HCT116 (cell line): ENCODE results near the gene GABBR2. TPM values are rescaled to one million over a fixed set of nuclear protein-coding genes. Genes with fewer than 3 reads are reported as not detected.

Experiments used
- ATAC-seq: fragments of 200-7000 bp; cut with Tn5 transposase; 2 replicates; pipeline ENCODE4 v1.9.1; 2020; ENCODE audit warnings: mild to moderate bottlenecking, moderate library complexity
- BruUV-seq: library from RNA; stranded (reverse); fragments of 400-500 nt; replicated peaks from 2 replicates; lab custom pipeline; 2021; lab: Mats Ljungman, UMichigan
- CTCF ChIA-PET: fragments of 300-600 bp; sonication (Branson Sonifier 250); formaldehyde crosslinking; loops from one replicate; lab custom pipeline; 2021; ENCODE audit warnings: antibody characterized with exemption; lab: Charles Lee
- POLR2A ChIA-PET: fragments of 300-600, 350-600 bp; sonication (Branson Sonifier 250); formaldehyde crosslinking; loops from one replicate; lab custom pipeline; 2021; ENCODE audit warnings: antibody characterized with exemption; lab: Charles Lee
- RAD21 ChIA-PET, 2 experiments: fragments of 300-600 bp; sonication (Branson Sonifier 250); formaldehyde crosslinking; loops; one replicate each; lab custom pipeline; 2023; ENCODE audit warnings: low total read pairs in 2 of 2; ENCODE audit not compliant: uncharacterized antibody in 2 of 2, unreplicated experiment in 2 of 2, low non-redundant PET in 1 of 2; lab: Charles Lee
- DNase-seq: peaks from one replicate; pipeline ENCODE4 v3.0.0-alpha.2; 2010; ENCODE audit warnings: low read depth, low spot score
- H2AFZ ChIP-seq: fragments of 200-600 bp; shearing (Covaris generic), sonication (generic); 2 replicates; pipeline ENCODE4 v1.6.1; 2017; ENCODE audit warnings: low read depth, mixed run types, mixed read lengths, antibody characterized with exemption, low read length; ENCODE audit not compliant: poor library complexity, severe bottlenecking
- H3K27ac ChIP-seq: 2 replicates; pipeline ENCODE4 v1.5.1; 2012; ENCODE audit warnings: low read depth, low read length
- H3K27me3 ChIP-seq: fragments of 200-600 bp; sonication (generic); 2 replicates; pipeline ENCODE4 v1.6.1; 2016; ENCODE audit warnings: mixed run types, low read length, mixed read lengths; ENCODE audit not compliant: insufficient read depth
- H3K36me3 ChIP-seq, 2 experiments: fragments of 200-500 bp in 1 of 2; fragments of 200-600 bp in 1 of 2; sonication (Bioruptor generic) in 1 of 2; sonication (generic) in 1 of 2; 2 replicates each; pipeline versions ENCODE4 v1.5.1 to v1.6.1; 2014 to 2016; ENCODE audit warnings: low read length in 2 of 2, inconsistent platforms in 1 of 2, mixed read lengths in 1 of 2, mixed run types in 1 of 2; ENCODE audit not compliant: insufficient read depth in 2 of 2, control insufficient read depth in 1 of 2
- H3K4me1 ChIP-seq, 2 experiments: fragments of 200-600 bp in 1 of 2; sonication (generic) in 1 of 2; 2 replicates each; pipeline versions ENCODE4 v1.5.1 to v1.6.1; 2012 to 2017; ENCODE audit warnings: low read length in 2 of 2, inconsistent platforms in 1 of 2, mild to moderate bottlenecking in 1 of 2, mixed read lengths in 1 of 2, mixed run types in 1 of 2, moderate library complexity in 1 of 2; ENCODE audit not compliant: insufficient read depth in 2 of 2, control insufficient read depth in 1 of 2
- H3K4me2 ChIP-seq: fragments of 200-600 bp; sonication (generic); 2 replicates; pipeline ENCODE4 v1.6.1; 2017; ENCODE audit warnings: mixed run types, low read length, mixed read lengths
- H3K4me3 ChIP-seq, 2 experiments: fragments of 200-600 bp in 1 of 2; sonication (generic) in 1 of 2; replicated peaks in 1 of 2; 2 replicates each; pipeline ENCODE4 v1.5.1; 2011 to 2016; ENCODE audit warnings: low read length in 2 of 2, control low read depth in 1 of 2, low read depth in 1 of 2, mild to moderate bottlenecking in 1 of 2, mixed read lengths in 1 of 2, mixed run types in 1 of 2
- H3K79me2 ChIP-seq: fragments of 200-600 bp; sonication (generic); 2 replicates; pipeline ENCODE4 v1.6.1; 2017; ENCODE audit warnings: mild to moderate bottlenecking, mixed run types, low read length, moderate library complexity, mixed read lengths; ENCODE audit not compliant: insufficient read depth
- H3K9ac ChIP-seq: fragments of 200-600 bp; sonication (generic); 2 replicates; pipeline ENCODE4 v1.6.1; 2016; ENCODE audit warnings: low read length, mixed read lengths
- H3K9me2 ChIP-seq: fragments of 200-600 bp; sonication (generic), shearing (Covaris generic); 2 replicates; pipeline ENCODE4 v1.6.1; 2017; ENCODE audit warnings: mixed run types, mild to moderate bottlenecking, moderate library complexity; ENCODE audit not compliant: insufficient read depth
- H3K9me3 ChIP-seq, 2 experiments: fragments of 200-500 bp in 1 of 2; fragments of 200-600 bp in 1 of 2; sonication (Bioruptor generic) in 1 of 2; sonication (generic) in 1 of 2; 2 replicates each; pipeline ENCODE4 v1.6.1; 2014 to 2017; ENCODE audit warnings: low read length in 2 of 2, mixed read lengths in 2 of 2, inconsistent platforms in 1 of 2, low read depth in 1 of 2, mild to moderate bottlenecking in 1 of 2, mixed run types in 1 of 2, moderate library complexity in 1 of 2; ENCODE audit not compliant: control insufficient read depth in 1 of 2, insufficient read depth in 1 of 2
- H4K20me1 ChIP-seq: fragments of 200-600 bp; sonication (generic), shearing (Covaris generic); 2 replicates; pipeline ENCODE4 v1.6.1; 2017; ENCODE audit warnings: mixed run types, mild to moderate bottlenecking, moderate library complexity; ENCODE audit not compliant: insufficient read depth
- ATF3 ChIP-seq: IDR thresholded peaks from 2 replicates; pipeline ENCODE4 v1.6.1; 2012
- CBX3 ChIP-seq: IDR thresholded peaks from 2 replicates; pipeline ENCODE4 v1.6.1; 2012; ENCODE audit warnings: low read depth
- CEBPB ChIP-seq: IDR thresholded peaks from 2 replicates; pipeline ENCODE4 v1.6.1; 2012; ENCODE audit warnings: low read depth
- ELF1 ChIP-seq: IDR thresholded peaks from 2 replicates; pipeline ENCODE4 v1.6.1; 2012; ENCODE audit warnings: low read depth, borderline replicate concordance
- EZH2phosphoT487 ChIP-seq: fragments of 200-600 bp; IDR thresholded peaks from 2 replicates; pipeline ENCODE4 v1.6.1; 2018; ENCODE audit warnings: antibody characterized with exemption, borderline replicate concordance
- FOSL1 ChIP-seq: IDR thresholded peaks from 2 replicates; pipeline ENCODE4 v1.6.1; 2012; ENCODE audit warnings: low read depth
- JUND ChIP-seq: IDR thresholded peaks from 2 replicates; pipeline ENCODE4 v1.6.1; 2012
- POLR2A ChIP-seq: IDR thresholded peaks from 2 replicates; pipeline ENCODE4 v1.7.0; 2011; ENCODE audit warnings: borderline replicate concordance; ENCODE audit not compliant: insufficient read depth, insufficient read length; ENCODE audit errors: extremely low read depth
- POLR2AphosphoS5 ChIP-seq: IDR thresholded peaks from 2 replicates; pipeline ENCODE4 v1.6.1; 2011; ENCODE audit warnings: mild to moderate bottlenecking, low read depth, low read length, moderate library complexity
- RAD21 ChIP-seq: IDR thresholded peaks from 2 replicates; pipeline ENCODE4 v1.6.1; 2012; ENCODE audit warnings: low read depth, mild to moderate bottlenecking
- SIN3A ChIP-seq: IDR thresholded peaks from 2 replicates; pipeline ENCODE4 v1.6.1; 2012; ENCODE audit warnings: low read depth
- SRF ChIP-seq: IDR thresholded peaks from 2 replicates; pipeline ENCODE4 v1.6.1; 2012; ENCODE audit warnings: low read depth
- TCF7L2 ChIP-seq: IDR thresholded peaks from 2 replicates; pipeline ENCODE4 v1.7.0; 2011; ENCODE audit warnings: borderline replicate concordance, inconsistent platforms; ENCODE audit not compliant: insufficient read depth, insufficient read length; ENCODE audit errors: extremely low read depth
- ZFX ChIP-seq: fragments of 450-650 bp; IDR thresholded peaks from 2 replicates; pipeline ENCODE4 v1.6.1; 2017
- ZNF274 ChIP-seq: fragments of 200-500 bp; sonication (Bioruptor generic); IDR thresholded peaks from 2 replicates; pipeline ENCODE4 v1.6.1; 2014; ENCODE audit warnings: mild to moderate bottlenecking, low read depth, low read length, inconsistent platforms
- intact Hi-C: fragments of 100-400 bp; cut with micrococcal nuclease; formaldehyde crosslinking; loops from 2 replicates; pipeline ENCODE4 v1.10.0; 2022
- total RNA-seq: library from RNA; stranded (reverse); gene quantifications from one replicate; pipeline ENCODE4 v1.2.1, GENCODE V29; 2021; ENCODE audit not compliant: unreplicated experiment
- TF ChIP-seq, protein P1 (sequence below), 3 experiments: fragments of 200-600 bp in 1 of 3; sonication (generic) in 1 of 3; IDR thresholded peaks in 2 of 3; conservative IDR thresholded peaks in 1 of 3; 2 replicates each; pipeline ENCODE4 v1.5.1; 2012 to 2017; ENCODE audit warnings: low read depth in 2 of 3, low read length in 2 of 3, antibody characterized with exemption in 1 of 3, borderline replicate concordance in 1 of 3, control low read depth in 1 of 3, mild to moderate bottlenecking in 1 of 3, mixed read lengths in 1 of 3, mixed run types in 1 of 3, moderate library complexity in 1 of 3; ENCODE audit not compliant: insufficient read depth in 1 of 3
- TF ChIP-seq, protein P2 (sequence below): IDR thresholded peaks from 2 replicates; pipeline ENCODE4 v1.6.1; 2011; ENCODE audit warnings: mild to moderate bottlenecking, low read length, moderate library complexity; ENCODE audit not compliant: insufficient replicate concordance; ENCODE audit errors: extremely low read depth
- TF ChIP-seq, protein P3 (sequence below): IDR thresholded peaks from 2 replicates; pipeline ENCODE4 v1.6.1; 2012; ENCODE audit warnings: low read depth
- TF ChIP-seq, protein P4 (sequence below): IDR thresholded peaks from 2 replicates; pipeline ENCODE4 v1.6.1; 2012

Gene GABBR2
- total RNA-seq, 1 experiment from 2014 or later = 0.15 TPM

DNA sequence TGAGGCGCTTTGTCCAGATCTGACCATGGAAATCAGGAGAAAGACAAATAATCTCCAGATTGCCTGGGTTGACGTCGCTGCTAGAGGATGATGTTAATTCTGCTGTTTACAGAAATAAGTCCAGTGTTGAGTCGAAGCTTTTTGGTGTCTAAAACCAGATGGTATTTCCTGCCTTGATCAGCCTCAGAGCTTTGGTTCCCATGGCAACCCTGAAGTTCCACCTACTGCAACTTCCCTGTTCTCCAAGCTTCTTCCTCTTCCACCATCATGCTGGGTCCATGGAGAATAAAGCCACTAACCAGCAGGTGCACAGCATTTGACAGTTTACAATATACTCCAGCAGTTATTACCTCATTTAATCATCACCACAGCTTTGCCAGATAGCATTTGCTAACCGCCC lies 18.0 kb upstream of the GABBR2 start:
- Histone ChIP-seq H3K4me2 (no peak overlapping the region), H3K4me1 (no peaks in the 10 kb centered on the region), H3K79me2 (no peaks in the 10 kb centered on the region), H3K9me3 (no peaks in the 10 kb centered on the region), H4K20me1 (no peaks in the 10 kb centered on the region), H3K27ac (no peak overlapping the region), H2AFZ (no peak overlapping the region), H3K9me2 (no peaks in the 10 kb centered on the region), H3K9ac (no peak overlapping the region), H3K27me3 (peaks cover 33% of the 10 kb centered on the region), H3K4me3 (no peak overlapping the region), H3K36me3 (no peaks in the 10 kb centered on the region)
- ChIA-PET RAD21 (no interaction called here), POLR2A (no interaction called here), CTCF (no interaction called here)
- ATAC-seq = no peak
- TF ChIP-seq ZFX (no peak), SRF (no peak), CBX3 (no peak), SIN3A (no peak), FOSL1 (no peak), CEBPB (no peak), RAD21 (no peak), ELF1 (no peak), TCF7L2 (no peak), POLR2AphosphoS5 (no peak), ZNF274 (no peak), EZH2phosphoT487 (no peak), JUND (no peak), POLR2A (no peak), ATF3 (no peak)
- TF ChIP-seq, protein P1, sequence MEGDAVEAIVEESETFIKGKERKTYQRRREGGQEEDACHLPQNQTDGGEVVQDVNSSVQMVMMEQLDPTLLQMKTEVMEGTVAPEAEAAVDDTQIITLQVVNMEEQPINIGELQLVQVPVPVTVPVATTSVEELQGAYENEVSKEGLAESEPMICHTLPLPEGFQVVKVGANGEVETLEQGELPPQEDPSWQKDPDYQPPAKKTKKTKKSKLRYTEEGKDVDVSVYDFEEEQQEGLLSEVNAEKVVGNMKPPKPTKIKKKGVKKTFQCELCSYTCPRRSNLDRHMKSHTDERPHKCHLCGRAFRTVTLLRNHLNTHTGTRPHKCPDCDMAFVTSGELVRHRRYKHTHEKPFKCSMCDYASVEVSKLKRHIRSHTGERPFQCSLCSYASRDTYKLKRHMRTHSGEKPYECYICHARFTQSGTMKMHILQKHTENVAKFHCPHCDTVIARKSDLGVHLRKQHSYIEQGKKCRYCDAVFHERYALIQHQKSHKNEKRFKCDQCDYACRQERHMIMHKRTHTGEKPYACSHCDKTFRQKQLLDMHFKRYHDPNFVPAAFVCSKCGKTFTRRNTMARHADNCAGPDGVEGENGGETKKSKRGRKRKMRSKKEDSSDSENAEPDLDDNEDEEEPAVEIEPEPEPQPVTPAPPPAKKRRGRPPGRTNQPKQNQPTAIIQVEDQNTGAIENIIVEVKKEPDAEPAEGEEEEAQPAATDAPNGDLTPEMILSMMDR (IDR thresholded peaks at IDR 0.05 in 2 of 3, conservative IDR thresholded peaks at IDR 0.05 in 1 of 3; ENCODE audit: borderline replicate concordance in 1 of 3, insufficient read depth in 1 of 3, low read depth in 2 of 3, low read length in 2 of 3) = no peak
- TF ChIP-seq, protein P2, sequence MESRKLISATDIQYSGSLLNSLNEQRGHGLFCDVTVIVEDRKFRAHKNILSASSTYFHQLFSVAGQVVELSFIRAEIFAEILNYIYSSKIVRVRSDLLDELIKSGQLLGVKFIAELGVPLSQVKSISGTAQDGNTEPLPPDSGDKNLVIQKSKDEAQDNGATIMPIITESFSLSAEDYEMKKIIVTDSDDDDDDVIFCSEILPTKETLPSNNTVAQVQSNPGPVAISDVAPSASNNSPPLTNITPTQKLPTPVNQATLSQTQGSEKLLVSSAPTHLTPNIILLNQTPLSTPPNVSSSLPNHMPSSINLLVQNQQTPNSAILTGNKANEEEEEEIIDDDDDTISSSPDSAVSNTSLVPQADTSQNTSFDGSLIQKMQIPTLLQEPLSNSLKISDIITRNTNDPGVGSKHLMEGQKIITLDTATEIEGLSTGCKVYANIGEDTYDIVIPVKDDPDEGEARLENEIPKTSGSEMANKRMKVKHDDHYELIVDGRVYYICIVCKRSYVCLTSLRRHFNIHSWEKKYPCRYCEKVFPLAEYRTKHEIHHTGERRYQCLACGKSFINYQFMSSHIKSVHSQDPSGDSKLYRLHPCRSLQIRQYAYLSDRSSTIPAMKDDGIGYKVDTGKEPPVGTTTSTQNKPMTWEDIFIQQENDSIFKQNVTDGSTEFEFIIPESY = no peak
- TF ChIP-seq, protein P3, sequence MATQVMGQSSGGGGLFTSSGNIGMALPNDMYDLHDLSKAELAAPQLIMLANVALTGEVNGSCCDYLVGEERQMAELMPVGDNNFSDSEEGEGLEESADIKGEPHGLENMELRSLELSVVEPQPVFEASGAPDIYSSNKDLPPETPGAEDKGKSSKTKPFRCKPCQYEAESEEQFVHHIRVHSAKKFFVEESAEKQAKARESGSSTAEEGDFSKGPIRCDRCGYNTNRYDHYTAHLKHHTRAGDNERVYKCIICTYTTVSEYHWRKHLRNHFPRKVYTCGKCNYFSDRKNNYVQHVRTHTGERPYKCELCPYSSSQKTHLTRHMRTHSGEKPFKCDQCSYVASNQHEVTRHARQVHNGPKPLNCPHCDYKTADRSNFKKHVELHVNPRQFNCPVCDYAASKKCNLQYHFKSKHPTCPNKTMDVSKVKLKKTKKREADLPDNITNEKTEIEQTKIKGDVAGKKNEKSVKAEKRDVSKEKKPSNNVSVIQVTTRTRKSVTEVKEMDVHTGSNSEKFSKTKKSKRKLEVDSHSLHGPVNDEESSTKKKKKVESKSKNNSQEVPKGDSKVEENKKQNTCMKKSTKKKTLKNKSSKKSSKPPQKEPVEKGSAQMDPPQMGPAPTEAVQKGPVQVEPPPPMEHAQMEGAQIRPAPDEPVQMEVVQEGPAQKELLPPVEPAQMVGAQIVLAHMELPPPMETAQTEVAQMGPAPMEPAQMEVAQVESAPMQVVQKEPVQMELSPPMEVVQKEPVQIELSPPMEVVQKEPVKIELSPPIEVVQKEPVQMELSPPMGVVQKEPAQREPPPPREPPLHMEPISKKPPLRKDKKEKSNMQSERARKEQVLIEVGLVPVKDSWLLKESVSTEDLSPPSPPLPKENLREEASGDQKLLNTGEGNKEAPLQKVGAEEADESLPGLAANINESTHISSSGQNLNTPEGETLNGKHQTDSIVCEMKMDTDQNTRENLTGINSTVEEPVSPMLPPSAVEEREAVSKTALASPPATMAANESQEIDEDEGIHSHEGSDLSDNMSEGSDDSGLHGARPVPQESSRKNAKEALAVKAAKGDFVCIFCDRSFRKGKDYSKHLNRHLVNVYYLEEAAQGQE = no peak
- TF ChIP-seq, protein P4, sequence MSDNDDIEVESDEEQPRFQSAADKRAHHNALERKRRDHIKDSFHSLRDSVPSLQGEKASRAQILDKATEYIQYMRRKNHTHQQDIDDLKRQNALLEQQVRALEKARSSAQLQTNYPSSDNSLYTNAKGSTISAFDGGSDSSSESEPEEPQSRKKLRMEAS = no peak
- BruUV-seq = no TSS peak
- no peak for DNase-seq
- intact Hi-C loops = no loop called here
